GOT3 (cell line): ENCODE data around the gene CDC40.
"Not testable (repeated sequence)": the region's sequence is repeated elsewhere in the genome, so short reads cannot be mapped to it uniquely, and the experiment has no call there.

Source experiments
- DNase-seq: peaks from one replicate; lab custom pipeline; 2025; ENCODE audit warnings: mixed read lengths; lab: John Stamatoyannopoulos, UW

Gene CDC40

DNA sequence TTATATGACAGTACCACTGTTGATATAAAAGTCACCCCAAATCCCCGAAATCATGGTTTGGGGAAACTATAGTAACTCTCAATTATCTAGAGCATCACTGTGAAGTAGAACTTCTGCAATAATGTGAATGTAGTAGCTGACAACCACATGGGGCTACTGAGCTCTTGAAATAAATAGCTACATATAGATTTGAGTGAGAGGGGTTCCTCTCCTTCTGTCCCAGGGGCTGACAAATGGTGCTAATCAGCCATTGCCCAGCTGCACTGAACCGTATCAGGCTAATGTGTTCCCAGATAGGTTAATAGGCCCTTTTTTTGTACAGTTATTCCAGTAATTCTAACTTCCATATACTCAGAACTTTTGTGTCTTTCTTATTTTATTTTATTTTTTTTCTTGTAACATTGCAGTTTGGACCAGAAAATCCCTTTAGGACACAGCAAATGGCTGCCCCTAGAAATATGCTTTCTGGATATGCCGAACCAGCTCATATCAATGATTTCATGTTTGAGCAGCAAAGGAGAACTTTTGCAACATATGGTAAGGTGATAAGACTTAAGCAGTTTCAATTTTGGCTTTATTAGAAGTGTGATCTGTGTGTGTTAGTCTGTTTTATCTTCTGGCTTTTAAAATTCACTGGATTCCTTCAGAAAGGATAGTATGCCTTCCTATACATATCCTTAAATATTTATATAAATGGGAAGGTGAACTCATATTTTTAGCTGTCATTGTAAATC is 21.1 kb downstream of the CDC40 start:
- DNase-seq: no peak

DNA sequence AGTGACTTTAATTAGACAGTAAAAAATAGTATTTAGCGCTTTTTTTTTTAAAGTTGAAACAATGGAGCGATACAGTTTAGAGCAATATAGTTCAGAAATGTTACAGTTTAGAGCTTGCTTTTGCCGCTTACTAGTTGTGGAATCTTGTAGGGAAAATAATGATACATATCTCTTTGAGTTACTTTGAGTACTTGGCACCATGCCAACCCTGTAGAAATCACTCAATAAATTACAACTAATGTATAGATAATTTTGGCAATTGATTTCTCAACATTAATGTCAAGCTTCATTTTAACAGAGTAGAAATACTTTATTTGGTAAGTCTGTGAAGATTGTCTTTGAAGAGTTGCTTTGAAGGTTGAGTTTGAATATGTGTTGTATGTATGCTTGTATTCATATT is 27.4 kb downstream of the CDC40 start:
- DNase-seq: no peak

DNA sequence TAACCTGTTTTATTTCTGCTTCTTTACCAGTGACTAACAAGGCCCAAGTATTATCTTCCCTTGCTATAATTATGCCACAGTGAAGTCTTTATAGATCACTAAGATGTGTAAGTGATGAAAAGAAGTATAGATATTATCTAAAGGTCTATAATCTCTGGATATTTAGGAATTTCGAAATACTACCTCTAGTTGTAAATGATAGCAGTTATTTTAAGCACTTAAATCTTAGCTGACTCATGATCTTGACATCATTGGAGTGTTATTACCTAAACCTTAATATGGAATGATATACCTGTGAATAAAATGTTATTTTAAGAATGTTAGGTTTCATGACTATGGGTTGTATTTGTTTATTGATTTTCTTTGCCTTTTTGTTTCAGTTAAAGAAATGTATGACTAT is 31.5 kb downstream of the CDC40 start:
- no peak for DNase-seq

DNA sequence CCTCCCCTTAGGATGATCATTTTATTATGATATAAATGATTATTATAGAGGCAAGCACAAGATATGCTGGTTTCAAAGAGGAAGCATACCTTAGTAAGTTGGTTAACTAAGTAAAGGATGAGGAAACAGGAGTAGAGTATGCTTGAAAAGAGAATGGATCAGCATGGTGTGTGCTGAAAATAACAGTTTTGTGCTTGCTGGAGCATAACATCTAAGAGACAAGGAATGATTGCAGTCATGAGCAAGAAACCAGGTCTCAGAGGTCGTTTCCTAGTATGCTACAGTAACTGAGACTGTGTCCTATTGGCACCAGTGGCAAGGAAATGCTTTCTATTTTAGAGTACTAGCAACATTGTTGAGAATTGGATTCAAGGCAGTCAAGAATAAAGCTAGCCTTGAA is 34.1 kb downstream of the CDC40 start:
- no peak for DNase-seq

DNA sequence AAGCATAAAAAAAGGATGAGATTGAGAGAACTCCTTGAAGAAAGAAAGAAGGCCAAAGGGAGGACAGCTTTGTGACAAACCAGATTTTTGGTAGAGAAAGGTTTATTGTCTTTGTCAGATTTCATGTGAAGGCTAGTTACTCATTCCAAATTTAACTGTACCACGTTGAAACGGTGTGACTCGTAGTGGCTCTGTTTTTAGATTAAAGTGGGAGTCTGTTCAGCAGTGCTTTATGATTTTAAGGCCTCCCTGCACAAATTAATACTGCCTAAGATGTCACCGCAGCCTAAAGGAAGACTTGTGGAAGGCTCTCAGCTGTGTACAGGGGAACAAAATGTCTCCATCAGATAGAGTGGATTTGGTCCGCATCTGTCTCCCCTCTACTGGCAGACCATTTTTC is 35.9 kb downstream of the CDC40 start:
- DNase-seq: no peak

DNA sequence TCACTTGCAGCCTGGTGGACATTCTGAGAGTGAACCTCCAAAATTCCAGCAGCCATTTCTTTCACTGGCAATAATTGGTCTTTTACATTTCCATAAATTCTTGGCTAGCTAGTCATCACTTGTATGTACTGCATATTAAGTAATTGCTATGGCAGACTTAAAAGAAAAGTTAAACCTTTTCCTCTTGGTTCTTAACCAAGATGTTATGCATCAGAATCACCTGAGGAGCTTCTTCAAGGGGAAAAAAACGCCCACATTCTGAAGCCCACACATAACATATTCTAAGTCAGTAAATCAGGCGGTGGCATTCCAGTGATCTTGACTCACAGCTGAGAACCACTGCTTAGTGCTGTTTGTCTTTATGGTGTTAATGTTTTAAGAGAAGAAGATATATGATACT is 37.0 kb downstream of the CDC40 start:
- DNase-seq: no peak

DNA sequence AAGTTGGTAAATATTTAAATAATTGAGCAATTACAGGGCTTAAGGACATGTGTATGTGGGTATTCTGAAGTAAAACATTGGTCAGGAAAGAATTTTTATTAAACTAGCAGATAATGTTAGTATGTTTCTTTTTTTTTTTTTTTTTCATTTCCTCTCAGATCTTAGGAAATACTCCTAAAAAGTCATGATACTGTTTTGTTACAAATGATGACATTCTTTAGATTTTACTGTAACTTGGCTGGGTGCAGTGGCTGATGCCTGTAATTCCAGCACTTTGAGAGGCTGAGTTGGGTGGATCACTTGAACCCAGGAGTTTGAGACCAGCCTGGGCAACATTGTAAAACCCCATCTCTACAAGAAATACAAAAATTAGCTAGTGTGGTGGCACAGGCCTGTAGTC is 41.5 kb downstream of the CDC40 start:
- DNase-seq: no peak

DNA sequence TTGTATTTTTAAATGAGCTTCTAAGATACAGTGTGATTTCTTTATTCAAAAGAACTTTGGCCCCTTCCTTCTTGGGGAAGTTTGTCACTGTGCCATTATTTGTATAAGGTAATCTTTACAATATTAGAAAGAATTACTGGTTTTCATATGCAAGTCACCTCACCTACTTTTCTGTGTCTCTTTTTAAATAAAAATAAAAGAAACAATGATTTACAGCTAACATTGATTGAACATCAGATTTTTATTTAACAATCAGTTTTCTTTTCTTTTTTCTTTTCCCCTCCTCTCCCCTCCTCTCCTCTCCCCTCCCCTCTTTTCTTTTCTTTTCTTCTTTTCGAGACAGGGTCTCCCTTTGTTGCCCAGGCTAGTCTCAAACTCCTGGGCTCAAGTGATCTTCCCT is 46.0 kb downstream of the CDC40 start:
- DNase-seq: no peak

DNA sequence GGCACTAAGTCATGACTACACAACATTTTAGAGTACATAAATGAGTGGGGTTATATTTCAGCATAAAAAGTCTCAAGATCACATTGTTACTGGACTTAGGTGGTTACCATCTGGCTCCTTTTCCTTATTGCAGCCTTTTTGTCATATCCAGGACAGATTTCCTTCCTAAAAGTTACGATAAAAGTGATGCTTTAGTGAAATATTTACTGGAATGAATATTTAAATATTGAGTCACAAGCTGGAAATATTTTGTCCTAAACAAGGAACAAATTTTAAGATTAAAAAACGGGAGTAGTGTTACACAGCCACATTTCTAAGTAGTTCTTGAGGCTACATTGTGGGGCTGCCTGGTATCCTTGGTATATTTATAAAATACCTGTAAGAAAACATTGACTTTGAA is 52.2 kb downstream of the CDC40 start:
- DNase-seq: no peak

DNA sequence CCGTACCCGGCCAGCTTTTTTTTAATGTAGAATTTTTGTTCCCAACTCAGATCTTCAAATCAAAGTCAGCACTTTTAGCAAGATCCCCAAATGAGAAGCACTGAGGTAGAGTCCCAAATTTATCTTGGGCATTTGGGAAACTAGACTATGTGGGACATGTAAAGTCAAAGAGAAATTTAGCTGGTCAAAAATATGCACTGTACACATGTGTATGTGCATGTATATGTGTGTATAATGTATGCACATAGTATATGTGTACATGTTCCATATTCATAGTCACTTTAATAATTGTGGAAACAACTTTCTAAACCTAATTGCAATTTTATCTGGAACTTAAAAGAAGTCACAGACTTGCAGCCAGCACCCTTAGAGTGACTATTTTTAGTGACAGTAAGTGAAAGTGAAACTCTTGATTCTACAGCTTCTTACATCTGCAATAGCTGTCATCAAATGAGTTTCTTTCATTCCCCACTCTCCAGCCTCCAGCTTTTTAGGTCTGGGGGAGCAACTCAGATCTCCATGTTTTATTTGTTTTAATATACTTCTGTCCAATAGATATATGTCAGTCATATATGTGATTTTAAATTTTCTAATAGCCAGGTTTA is 53.6 kb downstream of the CDC40 start:
- DNase-seq: no peak

DNA sequence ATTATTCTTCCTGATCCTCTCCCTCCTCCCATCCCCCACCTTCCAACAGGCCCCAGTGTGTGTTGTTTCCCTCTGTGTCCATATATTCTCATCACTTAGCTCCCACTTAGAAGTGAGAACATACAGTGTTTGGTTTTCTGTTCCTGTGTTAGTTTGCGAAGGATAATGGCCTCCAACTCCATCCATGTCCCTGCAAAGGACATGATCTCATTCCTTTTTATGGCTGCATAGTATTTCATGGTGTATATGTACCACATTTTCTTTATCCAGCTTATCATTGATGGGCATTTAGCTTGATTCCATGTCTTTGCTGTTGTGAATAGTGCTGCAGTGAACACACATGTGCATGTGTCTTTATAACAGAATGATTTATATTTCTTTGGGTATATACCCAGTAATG is 55.8 kb downstream of the CDC40 start:
- not testable (repeated sequence) for DNase-seq

DNA sequence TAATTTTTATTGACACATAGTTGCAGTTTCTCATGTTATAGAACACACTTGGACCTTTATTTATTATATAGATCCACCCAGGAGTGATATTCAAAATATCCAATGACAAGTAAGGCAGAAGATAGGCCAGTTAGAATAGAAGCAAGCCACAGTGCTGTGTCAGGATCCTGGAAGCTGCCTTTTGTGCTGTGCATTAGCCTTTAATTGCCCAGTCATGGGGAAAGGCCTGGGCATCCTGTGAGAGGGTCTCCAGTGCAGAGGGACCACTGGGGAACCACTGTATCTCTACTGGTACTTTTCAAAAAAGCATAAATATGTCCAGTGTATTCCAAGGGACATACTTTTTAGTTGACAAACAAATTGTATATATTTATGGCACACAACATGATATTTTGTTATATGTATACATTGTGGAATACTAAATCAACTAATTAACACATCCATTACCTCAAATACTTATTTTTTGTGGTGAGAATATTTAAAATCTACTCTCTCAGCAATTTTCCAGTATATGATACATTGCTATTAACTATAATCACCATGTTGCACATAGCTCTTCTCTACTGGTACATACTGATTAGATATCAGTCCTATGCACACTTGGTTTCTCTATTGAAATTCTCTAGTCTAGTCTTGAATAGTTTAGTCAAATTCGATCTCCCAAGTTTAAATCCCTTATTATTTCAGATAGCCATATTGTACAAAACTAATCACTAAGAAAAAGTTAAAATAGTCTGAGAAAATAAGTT is 59.5 kb downstream of the CDC40 start:
- no peak for DNase-seq

DNA sequence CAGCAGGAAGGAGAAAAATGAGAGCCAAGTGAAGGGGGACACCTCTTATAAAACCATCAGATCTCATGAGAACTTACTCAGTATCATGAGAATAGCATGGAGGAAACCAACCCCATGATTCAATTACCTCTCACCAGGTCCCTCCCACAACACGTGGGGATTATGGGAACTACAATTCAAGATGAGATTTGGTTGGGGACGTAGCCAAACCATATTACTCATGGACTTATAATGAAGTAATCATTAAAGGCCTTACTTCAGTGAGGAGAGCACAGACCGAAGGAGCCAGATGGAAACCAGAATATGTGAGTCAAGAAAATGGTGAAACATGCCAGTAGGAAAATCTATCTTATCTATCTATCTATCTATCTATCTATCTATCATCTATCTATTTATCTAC is 64.4 kb downstream of the CDC40 start:
- DNase-seq: not testable (repeated sequence)

DNA sequence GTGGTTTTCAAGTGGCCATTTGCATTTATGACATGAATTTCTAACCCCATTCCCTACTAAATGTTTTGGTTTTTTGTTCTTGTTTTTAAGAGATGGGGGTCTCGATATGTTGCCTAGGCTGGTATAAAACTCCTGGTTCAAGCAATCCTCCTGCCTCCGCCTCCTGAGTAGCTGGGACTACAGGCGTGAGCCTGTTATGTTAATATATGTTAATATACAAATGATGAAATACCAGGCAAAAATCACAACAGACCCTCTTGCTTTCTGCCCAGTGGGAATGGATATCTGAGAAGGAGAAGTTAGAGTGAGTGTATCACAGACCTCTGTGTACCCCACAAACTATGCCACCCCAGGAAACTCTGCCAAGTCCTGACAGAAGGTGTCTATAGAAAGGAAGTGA is 66.2 kb downstream of the CDC40 start:
- no peak for DNase-seq

DNA sequence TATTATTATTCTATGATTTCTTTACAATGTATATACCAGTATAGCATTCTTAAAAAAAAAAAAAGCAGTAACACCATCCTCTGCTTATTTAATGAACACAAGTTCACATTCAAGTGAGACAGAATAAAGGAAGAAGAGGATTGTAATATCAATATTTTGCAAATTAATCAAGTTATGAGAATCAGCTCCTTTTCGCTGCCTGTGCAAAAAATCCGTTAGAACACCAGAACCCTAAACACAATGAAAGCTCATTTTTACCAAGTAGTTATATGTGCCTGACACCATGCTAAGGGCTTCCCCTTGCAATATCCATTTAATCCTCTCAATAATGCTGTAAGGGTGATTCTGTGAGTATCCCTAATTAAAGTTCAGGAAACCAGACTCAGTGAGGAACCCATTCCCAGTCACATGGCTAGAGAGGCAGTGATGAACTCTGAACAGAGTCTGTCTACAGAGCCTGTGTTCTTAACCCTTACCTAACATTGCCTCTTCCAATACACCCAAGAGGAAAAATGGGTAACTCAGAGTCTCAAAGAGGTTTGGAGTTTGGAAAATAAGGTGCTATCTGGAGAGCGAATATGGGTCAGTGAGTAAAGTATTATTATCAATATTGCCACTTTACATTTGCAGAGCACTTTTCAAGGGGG is 66.8 kb downstream of the CDC40 start:
- no peak for DNase-seq

DNA sequence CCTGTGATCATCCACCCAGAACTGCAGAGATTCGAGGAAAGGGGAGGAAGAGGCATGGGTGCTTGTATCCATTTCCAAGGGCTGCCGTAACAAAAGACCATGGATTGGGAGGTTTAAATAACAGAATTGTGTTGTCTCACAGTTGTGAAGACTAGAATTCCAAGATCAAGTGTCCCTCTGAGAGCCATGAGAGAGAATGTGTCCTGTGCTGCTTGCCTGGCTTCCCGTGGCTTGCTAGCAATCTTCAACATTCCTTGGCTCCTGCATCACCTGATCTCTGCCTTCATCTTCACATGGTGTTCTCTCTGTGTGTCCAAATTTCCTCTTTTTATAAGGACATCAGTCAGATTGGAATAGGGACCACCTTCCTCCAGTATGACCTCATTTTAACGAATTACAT is 69.8 kb downstream of the CDC40 start:
- no peak for DNase-seq

DNA sequence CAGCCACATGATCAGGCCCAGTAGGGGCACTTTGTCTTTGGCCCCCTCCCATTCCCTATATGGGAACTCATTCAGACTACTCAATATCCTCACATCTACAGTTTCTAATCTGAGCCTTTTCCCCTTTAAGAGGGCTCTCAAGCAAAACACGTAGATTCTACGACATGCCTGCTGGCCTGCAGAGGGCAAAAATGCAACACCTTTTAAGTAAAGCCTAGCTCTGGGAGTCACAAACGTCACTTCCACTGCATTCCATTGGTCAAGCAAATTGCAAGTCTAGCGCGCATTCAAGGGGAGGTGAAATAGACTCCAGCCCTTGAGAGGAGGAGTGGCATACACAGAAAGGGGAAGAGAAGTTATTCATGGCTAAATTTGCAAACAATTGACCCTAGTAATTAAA is 70.6 kb downstream of the CDC40 start:
- no peak for DNase-seq

DNA sequence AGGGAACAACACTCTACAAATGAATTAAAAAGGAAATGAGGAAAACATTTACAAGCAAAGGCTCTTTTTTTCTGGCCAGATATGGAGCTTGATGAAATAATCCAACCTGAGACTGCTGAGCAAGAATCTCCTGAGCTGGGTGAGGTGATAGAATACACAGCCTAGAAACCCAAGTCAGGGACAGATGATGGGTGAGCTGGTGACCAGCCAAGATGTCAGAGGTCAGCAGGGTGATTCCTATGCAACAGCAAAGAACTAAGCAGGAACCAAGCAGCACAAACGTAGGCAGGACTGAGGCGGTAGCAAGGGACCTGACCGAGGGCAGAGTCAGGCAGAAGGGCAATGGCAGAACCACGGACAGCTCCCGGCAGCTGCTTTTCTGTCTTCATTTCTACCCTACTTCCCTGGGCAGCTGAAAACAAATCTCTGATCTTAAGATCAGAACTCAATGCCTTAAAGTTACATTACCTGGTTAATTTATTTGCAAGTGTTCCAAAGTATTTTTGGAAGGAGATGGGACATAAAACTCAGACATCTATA is 75.1 kb downstream of the CDC40 start:
- no peak for DNase-seq

DNA sequence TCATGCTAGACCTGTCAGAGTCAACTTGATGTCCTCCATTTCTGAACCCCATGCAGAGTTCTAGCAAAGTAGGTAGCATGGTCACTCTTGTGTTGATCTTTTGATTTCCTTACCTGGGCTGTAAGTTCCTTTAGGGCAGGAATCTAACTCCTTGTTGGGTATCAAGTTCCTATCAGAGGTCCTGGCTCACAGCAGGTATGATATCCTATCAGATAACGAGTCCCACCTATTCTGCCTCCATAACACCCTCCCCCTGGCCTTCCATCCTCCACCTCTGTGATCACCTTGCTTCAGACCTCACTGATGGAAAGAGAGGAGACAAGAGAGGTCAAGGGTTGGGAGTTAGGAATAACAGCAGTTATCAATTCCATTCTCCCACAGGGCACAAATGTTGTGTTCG is 76.1 kb downstream of the CDC40 start:
- DNase-seq: no peak

DNA sequence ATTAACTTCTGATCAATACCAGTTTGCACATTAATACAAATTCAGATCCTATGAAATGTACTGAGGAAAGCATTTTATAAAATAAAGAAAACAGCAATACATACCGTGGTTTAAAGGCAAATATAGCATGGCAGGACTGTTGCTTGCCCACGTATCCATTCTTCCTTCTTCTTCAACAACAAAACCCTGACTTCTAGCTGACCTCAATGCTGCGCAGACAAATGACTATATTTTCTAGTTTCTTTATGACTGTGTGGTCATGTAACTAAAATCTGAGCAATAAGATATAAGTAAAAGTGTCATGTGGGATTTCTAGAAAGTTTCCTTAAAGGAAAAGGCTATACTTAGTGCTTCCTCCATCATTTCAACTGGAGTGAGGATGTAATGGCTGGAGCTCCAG is 85.0 kb downstream of the CDC40 start:
- DNase-seq: no peak

DNA sequence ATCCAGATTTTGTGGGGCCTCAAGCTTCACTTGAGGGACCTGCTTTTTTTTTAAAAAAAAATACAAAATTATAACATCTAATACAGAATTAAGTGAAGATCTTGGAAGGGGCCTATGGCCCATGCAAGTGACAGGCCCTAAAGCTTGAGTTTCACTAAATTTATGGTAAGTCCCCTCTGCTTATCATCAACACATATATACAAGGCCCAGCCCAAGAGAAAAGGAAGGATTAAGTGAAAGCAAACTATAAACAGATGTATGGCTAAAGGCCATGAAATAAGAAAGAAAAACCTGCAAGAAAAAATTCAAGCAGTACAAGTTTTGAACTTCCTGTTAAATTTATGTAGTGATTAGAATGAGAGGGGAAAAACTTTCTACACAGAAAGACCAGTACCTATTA is 86.8 kb downstream of the CDC40 start:
- DNase-seq: no peak

DNA sequence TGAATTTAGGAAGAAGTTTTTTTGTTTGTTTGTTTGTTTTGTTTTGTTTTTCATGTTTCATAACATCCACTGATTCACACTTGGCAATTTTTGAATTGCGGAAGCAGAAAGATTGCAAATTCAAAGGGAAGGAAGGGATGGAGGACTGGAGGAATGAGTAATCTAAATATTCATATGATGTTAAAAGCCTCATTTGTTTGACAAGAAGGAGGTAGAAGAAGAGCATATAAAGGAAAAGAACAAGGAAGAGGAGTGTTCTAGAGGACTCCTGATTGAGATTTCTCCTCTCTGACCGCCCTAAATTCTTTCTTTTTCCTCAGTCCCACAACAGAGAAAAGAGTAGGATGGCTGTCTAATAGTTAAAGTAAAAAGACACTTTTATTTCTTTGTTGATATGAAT is 89.4 kb downstream of the CDC40 start:
- no peak for DNase-seq

DNA sequence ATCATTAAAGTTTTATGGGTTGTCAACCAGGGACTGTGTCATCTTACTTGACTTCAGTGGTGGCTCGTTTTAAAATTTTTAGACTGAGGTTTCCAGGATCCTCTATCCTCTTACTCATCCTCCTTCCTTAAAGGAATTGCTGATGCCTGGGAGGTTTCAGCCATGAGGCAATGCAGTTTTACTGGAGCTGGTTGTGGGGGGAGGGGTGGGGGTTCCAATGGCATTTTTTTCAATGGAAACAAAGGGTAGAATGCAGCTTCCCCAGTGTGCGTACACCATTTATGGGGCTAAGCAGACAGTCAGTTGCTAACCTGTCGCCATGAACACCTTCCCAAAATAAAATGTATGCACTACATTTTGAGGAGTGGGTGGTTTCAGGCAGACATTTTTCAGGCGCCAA is 89.9 kb downstream of the CDC40 start:
- DNase-seq: no peak
